ENCODE data around the gene RTKN2.

The RTKN2 gene

DNA sequence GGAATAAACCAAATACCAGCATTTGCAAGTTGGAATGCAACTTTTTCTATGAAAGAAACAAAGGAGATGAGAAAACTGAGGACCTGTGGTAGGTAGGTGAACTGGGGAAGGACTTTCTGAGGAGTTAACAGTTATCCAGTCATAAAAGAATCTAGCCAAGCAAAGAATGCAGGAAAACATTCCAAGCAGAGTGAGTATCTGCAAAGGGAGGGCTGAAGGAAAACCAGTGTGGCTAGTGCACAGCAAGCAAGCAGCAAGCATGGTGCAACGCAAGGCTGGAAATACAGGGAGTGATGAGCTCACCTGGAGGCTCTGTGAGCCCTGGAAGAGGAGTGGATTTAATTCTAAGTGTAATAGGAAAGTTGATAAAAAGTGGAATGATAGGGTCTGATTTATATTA, 44.0 kb downstream of the RTKN2 start:
- no peak overlapping the region for H3K27ac ChIP-seq (ENCODE audit: low read length)
- H3K27me3 ChIP-seq (ENCODE audit: insufficient read depth, low read length) = no peaks in the 10 kb centered on the region
- H3K36me3 ChIP-seq (ENCODE audit: insufficient read depth, low read depth, low read length) = no peaks in the 10 kb centered on the region; the same call in 1 of the 2 replicates
- H3K9me3 ChIP-seq (ENCODE audit: insufficient read depth, low read depth, low read length) = no peaks in the 10 kb centered on the region
- no peak overlapping the region for H3K9ac ChIP-seq (ENCODE audit: low read depth, low read length)
- H3K4me1 ChIP-seq (ENCODE audit: insufficient read depth, low read length) = peaks cover 5% of the 10 kb centered on the region; the same call in 1 of the 2 replicates
- no peak overlapping the region for H3K4me3 ChIP-seq (ENCODE audit: low read length)

GRCh38 chr10:62217683-62218082, 51.0 kb downstream of the RTKN2 start:
- Histone ChIP-seq H3K36me3 (ENCODE audit: insufficient read depth, low read depth, low read length) (peaks cover 10% of the 10 kb centered on the region), H3K27ac (ENCODE audit: low read length) (no peak overlapping the region), H3K4me3 (ENCODE audit: low read length) (no peak overlapping the region), H3K9me3 (ENCODE audit: insufficient read depth, low read depth, low read length) (no peaks in the 10 kb centered on the region), H3K27me3 (ENCODE audit: insufficient read depth, low read length) (no peaks in the 10 kb centered on the region), H3K9ac (ENCODE audit: low read depth, low read length) (no peak overlapping the region), H3K4me1 (ENCODE audit: insufficient read depth, low read length) (no peaks in the 10 kb centered on the region)

- Histone ChIP-seq H3K4me1 (ENCODE audit: insufficient read depth, low read length) (no peaks in the 10 kb centered on the region), H3K4me3 (ENCODE audit: low read length) (no peak overlapping the region), H3K27ac (ENCODE audit: low read length) (no peak overlapping the region), H3K27me3 (ENCODE audit: insufficient read depth, low read length) (no peaks in the 10 kb centered on the region), H3K9me3 (ENCODE audit: insufficient read depth, low read depth, low read length) (no peaks in the 10 kb centered on the region), H3K9ac (ENCODE audit: low read depth, low read length) (no peak overlapping the region), H3K36me3 (ENCODE audit: insufficient read depth, low read depth, low read length) (peaks cover 10% of the 10 kb centered on the region)
These were observed 54.2 kb downstream of the RTKN2 start for GRCh38 chr10:62214364-62214874.

- Histone ChIP-seq H3K9ac (ENCODE audit: low read depth, low read length) (no peak overlapping the region), H3K4me1 (ENCODE audit: insufficient read depth, low read length) (no peaks in the 10 kb centered on the region), H3K36me3 (ENCODE audit: insufficient read depth, low read depth, low read length) (peaks cover 13% of the 10 kb centered on the region), H3K27ac (ENCODE audit: low read length) (no peak overlapping the region), H3K9me3 (ENCODE audit: insufficient read depth, low read depth, low read length) (no peaks in the 10 kb centered on the region), H3K4me3 (ENCODE audit: low read length) (no peak overlapping the region), H3K27me3 (ENCODE audit: insufficient read depth, low read length) (no peaks in the 10 kb centered on the region)
These were observed 62.8 kb downstream of the RTKN2 start for GRCh38 chr10:62205750-62206399.

- H3K9ac ChIP-seq (ENCODE audit: low read depth, low read length) = no peak overlapping the region
- peaks cover 2% of the 10 kb centered on the region; the same call in 1 of the 2 replicates for H3K4me1 ChIP-seq (ENCODE audit: insufficient read depth, low read length)
- no peak overlapping the region for H3K4me3 ChIP-seq (ENCODE audit: low read length)
- no peaks in the 10 kb centered on the region for H3K27me3 ChIP-seq (ENCODE audit: insufficient read depth, low read length)
- no peaks in the 10 kb centered on the region for H3K9me3 ChIP-seq (ENCODE audit: insufficient read depth, low read depth, low read length)
- H3K27ac ChIP-seq (ENCODE audit: low read length) = no peak overlapping the region
- H3K36me3 ChIP-seq (ENCODE audit: insufficient read depth, low read depth, low read length) = peaks cover 42% of the 10 kb centered on the region
These were observed 69.1 kb downstream of the RTKN2 start for GRCh38 chr10:62199584-62199983.

- no peaks in the 10 kb centered on the region for H3K27me3 ChIP-seq (ENCODE audit: insufficient read depth, low read length)
- no peak overlapping the region for H3K4me3 ChIP-seq (ENCODE audit: low read length)
- H3K9ac ChIP-seq (ENCODE audit: low read depth, low read length) = no peak overlapping the region
- peaks cover 2% of the 10 kb centered on the region; the same call in 1 of the 2 replicates for H3K4me1 ChIP-seq (ENCODE audit: insufficient read depth, low read length)
- no peak overlapping the region for H3K27ac ChIP-seq (ENCODE audit: low read length)
- H3K9me3 ChIP-seq (ENCODE audit: insufficient read depth, low read depth, low read length) = no peaks in the 10 kb centered on the region
- peaks cover 37% of the 10 kb centered on the region for H3K36me3 ChIP-seq (ENCODE audit: insufficient read depth, low read depth, low read length)
These were observed 72.1 kb downstream of the RTKN2 start for GRCh38 chr10:62196528-62196927.

GRCh38 chr10:62195675-62195926, 73.0 kb downstream of the RTKN2 start:
- Histone ChIP-seq H3K4me1 (ENCODE audit: insufficient read depth, low read length) (peaks cover 2% of the 10 kb centered on the region; the same call in 1 of the 2 replicates), H3K27me3 (ENCODE audit: insufficient read depth, low read length) (no peaks in the 10 kb centered on the region), H3K27ac (ENCODE audit: low read length) (no peak overlapping the region), H3K36me3 (ENCODE audit: insufficient read depth, low read depth, low read length) (peaks cover 40% of the 10 kb centered on the region), H3K9me3 (ENCODE audit: insufficient read depth, low read depth, low read length) (no peaks in the 10 kb centered on the region), H3K9ac (ENCODE audit: low read depth, low read length) (no peak overlapping the region), H3K4me3 (ENCODE audit: low read length) (no peak overlapping the region)

GRCh38 chr10:62194924-62195674, 73.5 kb downstream of the RTKN2 start:
- Histone ChIP-seq H3K4me3 (ENCODE audit: low read length) (no peak overlapping the region), H3K9ac (ENCODE audit: low read depth, low read length) (no peak overlapping the region), H3K27me3 (ENCODE audit: insufficient read depth, low read length) (no peaks in the 10 kb centered on the region), H3K4me1 (ENCODE audit: insufficient read depth, low read length) (peaks cover 2% of the 10 kb centered on the region; the same call in 1 of the 2 replicates), H3K27ac (ENCODE audit: low read length) (no peak overlapping the region), H3K36me3 (ENCODE audit: insufficient read depth, low read depth, low read length) (peaks cover 41% of the 10 kb centered on the region), H3K9me3 (ENCODE audit: insufficient read depth, low read depth, low read length) (no peaks in the 10 kb centered on the region)

DNA sequence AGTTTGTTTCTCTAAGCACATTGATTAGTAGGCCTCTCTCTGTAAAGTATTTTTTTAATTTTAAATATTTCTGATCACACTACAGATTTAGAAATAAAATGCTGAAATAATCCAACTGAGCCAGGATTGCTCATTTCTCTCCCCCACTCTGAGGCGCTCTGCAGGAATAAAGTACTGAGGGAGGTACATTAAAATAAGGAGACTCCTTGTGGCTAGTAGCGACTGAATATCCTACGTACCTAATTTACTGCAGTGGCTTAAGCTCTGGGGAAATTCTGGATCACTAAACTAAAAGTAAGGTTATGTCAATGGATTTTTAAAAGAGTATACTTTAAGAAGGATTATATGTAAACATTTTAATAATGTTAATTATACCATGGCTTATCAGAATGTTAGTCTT, 75.2 kb downstream of the RTKN2 start:
- H3K9ac ChIP-seq (ENCODE audit: low read depth, low read length) = no peak overlapping the region
- peaks cover 2% of the 10 kb centered on the region; the same call in 1 of the 2 replicates for H3K4me1 ChIP-seq (ENCODE audit: insufficient read depth, low read length)
- H3K36me3 ChIP-seq (ENCODE audit: insufficient read depth, low read depth, low read length) = peaks cover 34% of the 10 kb centered on the region
- no peak overlapping the region for H3K4me3 ChIP-seq (ENCODE audit: low read length)
- no peaks in the 10 kb centered on the region for H3K27me3 ChIP-seq (ENCODE audit: insufficient read depth, low read length)
- H3K27ac ChIP-seq (ENCODE audit: low read length) = no peak overlapping the region
- H3K9me3 ChIP-seq (ENCODE audit: insufficient read depth, low read depth, low read length) = no peaks in the 10 kb centered on the region

DNA sequence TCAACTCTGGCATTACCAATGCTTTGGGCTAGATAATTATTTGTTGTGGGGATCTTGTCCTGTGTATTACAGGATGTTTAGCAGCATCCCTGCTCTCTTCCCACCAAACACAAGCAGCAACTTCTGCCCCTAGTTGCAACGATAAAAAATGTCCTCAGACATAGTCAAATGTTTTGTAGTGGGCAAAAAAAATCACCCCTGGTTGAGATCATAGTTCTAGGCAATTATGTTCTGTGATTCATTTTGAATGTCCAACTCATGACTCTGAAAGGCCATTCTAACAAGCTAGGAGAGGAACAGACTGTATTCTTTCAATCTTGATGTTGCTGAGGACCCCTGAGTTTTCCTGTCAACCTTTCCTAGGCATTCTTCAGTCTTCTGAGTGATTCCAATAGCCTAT, 79.5 kb downstream of the RTKN2 start:
- Histone ChIP-seq H3K27me3 (ENCODE audit: insufficient read depth, low read length) (no peaks in the 10 kb centered on the region), H3K36me3 (ENCODE audit: insufficient read depth, low read depth, low read length) (peaks cover 10% of the 10 kb centered on the region), H3K9ac (ENCODE audit: low read depth, low read length) (no peak overlapping the region), H3K4me1 (ENCODE audit: insufficient read depth, low read length) (peaks cover 4% of the 10 kb centered on the region; the same call in 1 of the 2 replicates), H3K4me3 (ENCODE audit: low read length) (no peak overlapping the region), H3K27ac (ENCODE audit: low read length) (no peak overlapping the region), H3K9me3 (ENCODE audit: insufficient read depth, low read depth, low read length) (no peaks in the 10 kb centered on the region)

DNA sequence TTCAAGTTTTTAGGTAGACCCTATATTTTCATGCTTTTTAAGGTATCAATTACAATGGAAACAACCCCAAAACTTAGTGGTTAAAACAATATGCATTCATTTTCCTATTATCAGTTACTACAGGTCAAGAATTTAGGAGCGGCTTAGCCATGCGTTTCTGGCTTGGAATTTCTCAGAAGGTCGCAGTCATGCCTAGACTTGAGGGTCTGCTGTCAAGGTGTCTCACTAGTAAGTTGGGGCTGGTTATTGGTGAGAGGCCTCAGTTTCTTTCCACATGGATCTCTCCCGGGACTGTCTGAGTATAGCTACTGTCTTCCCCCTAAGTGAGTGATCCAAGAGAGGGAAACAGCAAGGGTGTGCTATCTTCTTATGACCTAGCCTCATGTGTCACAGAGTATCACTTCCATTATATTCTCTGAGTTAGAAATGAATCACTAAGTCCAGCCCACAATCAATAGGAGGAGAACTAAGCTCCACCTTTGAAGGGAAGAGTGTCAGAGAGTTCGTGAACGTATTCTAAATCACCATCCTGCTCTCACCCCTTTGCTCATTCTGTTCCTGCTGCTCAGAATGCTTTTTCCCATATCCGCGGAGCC, 80.5 kb downstream of the RTKN2 start:
- Histone ChIP-seq H3K27me3 (ENCODE audit: insufficient read depth, low read length) (no peaks in the 10 kb centered on the region), H3K9me3 (ENCODE audit: insufficient read depth, low read depth, low read length) (no peaks in the 10 kb centered on the region), H3K27ac (ENCODE audit: low read length) (no peak overlapping the region), H3K4me3 (ENCODE audit: low read length) (no peak overlapping the region), H3K4me1 (ENCODE audit: insufficient read depth, low read length) (peaks cover 7% of the 10 kb centered on the region; the same call in 1 of the 2 replicates), H3K9ac (ENCODE audit: low read depth, low read length) (no peak overlapping the region), H3K36me3 (ENCODE audit: insufficient read depth, low read depth, low read length) (peaks cover 9% of the 10 kb centered on the region)
